Activated CD8-positive, alpha-beta memory T cell treated with anti-CD3 and anti-CD28 coated beads for 48 hours (primary cell): ENCODE data around the gene PRIM1.
"Not testable (repeated sequence)": the region's sequence is repeated elsewhere in the genome, so short reads cannot be mapped to it uniquely, and the experiment has no call there.

Experiments used
- DNase-seq, 3 experiments: peaks; one replicate each; pipeline ENCODE4 v3.0.0-alpha.2; 2020; ENCODE audit warnings: low read depth in 2 of 3, low spot score in 2 of 3

The PRIM1 gene

DNA sequence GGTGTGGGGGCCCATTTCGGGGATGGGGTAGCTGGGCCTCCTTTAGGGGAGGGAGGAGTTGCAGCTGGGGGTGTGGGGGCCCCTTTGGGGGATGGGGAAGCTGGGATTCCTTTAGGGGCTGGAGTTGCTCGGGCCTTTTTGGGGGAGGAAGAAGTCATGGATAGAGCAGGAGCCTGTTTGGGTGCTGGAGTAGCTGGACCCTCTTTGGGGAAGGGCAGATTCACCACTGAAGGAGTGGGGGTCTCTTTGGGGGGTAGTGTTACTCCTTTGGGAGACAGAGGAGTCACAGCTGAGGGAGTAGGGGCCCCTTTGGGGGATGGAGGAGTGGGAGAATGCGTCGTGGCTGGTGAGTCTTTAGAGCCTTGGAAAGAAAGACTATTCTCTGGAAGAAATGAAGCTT lies 33.5 kb downstream of the PRIM1 start:
- no peak for DNase-seq

DNA sequence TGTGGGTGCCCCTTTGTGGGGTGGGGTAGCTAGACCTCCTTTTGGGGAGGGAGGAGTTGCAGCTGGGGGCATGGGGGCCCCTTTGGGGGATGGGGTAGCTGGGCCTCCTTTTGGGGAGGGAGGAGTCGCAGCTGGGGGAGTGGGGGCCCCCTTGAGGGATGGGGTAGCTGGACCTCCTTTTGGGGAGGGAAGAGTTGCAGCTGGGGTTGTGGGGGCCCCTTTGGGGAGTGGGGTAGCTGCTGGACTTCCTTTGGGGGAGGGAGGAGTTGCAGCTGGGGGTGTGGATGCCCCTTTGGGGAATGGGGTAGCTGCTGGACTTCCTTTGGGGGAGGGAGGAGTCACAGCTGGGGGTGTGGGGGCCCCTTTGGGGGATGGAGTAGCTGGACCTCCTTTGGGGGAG lies 34.0 kb downstream of the PRIM1 start:
- DNase-seq: no peak

DNA sequence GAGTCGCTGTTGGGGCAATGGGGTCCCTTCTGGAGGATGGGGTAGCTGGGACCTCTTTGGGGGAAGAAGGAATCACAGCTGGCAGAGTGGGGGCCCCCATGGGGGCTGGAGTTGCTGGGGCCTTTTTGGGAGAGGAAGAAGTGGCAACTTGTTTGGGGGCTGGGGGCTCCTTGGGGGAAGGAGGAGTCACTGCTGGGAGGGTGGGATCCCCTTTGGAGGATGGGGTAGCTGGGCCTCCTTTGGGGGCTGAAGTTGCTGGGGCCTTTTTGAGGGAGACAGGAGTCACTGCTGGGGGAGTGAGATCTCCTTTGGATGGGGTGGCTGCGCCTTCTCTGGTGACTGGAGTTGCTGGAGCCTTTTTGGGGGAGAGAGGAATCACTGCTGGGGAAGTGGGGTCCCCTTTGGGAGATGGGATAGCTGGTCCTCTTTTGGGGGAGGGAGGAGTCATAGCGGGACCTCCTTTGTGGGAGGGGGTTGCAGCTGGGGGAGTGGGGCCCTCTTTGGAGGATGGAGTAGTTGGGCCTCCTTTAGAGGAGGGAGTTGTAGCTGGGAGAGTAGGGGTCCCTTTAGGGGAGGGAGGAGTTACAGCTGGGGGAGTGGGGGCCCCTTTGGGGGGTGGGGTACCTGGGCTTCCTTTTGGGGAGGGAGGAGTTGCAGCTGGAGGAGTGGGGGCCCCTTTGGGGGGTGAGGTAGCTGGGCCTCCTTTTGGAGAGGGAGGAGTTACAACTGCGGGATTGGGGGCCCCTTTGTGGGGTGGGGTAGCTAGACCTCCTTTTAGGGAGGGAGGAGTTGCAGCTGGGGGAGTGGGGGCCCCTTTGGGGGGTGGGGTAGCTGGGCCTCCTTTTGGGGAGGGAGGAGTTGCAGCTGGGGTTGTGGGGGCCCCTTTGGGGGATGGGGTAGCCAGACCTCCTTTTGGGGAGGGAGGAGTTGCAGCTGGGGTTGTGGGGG lies 34.9 kb downstream of the PRIM1 start:
- DNase-seq: no peak

DNA sequence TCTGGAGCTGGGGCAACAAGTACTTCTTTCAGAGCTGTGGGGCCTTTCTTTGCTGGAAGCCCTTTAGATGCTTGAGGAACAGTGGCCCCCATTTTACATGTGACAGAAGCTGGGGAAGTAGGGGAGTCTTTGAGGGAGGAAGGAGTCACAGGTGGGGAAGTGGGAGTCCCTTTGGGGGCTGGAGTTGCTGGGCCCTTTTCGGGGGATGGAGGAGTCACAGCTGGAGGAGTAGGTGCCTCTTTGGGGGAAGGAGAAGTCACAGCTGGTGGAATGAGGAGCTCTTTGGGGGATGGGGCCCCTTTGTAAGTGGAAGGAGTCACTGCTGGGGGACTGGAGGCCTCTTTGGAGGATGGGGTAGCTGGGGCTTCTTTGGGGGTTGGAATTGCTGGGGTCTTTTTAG lies 35.7 kb downstream of the PRIM1 start:
- no peak for DNase-seq

DNA sequence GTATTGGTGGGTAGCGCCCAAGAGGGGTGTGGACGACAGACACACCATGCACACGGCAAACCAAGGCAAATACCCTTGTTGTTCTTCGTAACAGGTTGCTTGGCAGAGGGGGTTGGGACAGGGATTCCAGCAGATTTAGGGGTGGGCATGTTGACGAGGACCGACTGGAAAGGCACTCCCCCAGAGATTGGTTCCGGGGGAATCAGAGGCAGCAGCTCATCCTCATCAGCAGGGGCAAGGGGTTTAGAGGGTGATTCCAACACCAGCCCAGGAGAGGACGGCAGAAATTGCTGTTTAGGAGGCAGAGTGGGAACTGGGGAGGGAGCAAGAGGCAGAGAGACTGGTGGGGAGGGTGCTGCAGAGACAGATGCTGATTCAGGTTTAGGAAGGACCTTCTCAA lies 36.3 kb downstream of the PRIM1 start:
- DNase-seq: no peak

DNA sequence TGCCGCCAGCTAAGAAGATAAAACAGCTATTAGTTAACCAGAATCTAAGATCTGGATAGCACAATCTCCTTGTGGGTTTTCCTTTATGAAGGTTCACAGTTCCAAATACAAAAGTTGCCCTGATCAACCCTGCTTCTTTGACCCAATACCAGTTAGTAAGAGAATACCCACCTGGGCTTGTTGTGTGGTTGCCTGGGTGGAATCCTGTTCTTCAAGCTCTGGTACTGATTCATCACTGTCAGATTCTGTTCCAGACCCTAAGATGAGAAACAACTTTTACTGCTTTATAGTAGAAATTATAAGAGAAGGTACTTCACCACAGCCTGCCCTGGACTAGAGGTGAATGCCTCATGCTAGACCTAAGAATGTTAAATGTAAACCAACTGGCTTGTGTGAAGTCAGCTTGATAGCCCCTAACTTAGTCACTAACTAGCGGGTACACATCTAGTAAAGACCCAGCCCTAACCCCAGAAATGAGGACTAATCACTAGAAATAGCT lies 37.6 kb downstream of the PRIM1 start:
- DNase-seq: no peak

DNA sequence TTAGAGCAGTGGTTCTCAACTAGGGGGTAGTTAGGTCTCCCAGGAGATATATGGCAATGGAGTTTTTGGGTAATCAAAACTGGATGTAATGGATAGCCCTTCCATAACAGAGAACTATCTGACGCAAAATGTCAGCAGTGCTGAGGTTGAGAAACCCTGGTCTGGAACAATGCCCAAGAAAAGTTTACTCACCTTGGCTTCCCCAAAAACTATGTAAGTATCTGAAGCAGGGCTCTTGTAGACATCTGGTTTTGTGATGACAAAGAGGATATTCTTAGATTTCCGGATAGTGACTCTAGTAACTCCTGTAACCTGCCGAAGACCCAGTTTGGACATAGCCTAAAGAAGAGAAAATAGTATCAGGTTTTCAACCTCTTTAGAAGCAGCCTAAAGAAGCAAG lies 38.8 kb downstream of the PRIM1 start:
- DNase-seq: no peak

DNA sequence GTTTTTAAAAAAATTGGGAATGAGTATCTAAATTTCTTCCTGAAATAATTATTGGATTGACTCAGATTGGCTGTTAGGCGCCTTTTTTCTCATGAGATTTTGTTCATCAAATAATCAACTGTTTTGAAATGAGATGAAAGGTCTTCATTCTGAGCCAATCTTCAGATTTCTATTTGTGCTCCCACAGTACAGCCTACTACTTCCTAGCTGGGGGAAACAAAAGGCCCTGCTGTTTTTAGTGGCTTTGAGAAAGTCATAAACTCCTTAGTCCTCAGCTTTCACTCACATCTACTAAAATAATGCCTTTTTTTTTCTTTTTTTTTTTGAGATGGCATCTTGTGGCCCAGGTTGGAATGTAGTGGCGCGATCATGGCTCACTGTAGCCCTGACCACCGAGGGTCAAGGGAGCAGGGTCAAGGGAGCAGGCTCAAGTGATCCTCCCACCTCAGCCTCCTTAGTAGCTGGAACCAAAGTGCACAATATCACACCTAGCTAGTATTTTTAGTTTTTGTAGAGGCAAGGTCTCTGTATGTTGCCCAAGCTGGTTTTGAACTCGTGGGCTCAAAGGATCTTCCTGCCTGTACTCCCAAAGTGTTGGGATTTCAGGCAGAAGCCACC lies 42.3 kb downstream of the PRIM1 start:
- no peak for DNase-seq

DNA sequence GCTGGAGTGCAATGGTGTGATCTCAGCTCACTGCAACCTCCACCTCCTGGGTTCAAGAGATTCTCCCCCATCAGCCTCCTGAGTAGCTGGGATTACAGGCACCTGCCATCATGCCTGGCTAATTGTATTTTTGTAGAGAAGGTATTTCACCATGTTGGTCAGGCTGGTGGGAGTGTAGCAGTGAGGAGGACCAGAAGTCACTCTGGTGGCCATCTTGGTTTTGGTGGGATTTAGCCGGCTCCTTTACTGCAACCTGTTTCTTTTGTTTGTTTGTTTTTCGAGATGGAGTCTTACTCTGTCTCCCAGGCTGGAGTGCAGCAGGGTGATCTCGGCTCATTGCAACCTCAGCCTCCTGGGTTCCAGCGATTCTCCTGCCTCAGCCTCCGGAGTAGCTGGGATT lies 47.6 kb downstream of the PRIM1 start:
- DNase-seq: not testable (repeated sequence)

DNA sequence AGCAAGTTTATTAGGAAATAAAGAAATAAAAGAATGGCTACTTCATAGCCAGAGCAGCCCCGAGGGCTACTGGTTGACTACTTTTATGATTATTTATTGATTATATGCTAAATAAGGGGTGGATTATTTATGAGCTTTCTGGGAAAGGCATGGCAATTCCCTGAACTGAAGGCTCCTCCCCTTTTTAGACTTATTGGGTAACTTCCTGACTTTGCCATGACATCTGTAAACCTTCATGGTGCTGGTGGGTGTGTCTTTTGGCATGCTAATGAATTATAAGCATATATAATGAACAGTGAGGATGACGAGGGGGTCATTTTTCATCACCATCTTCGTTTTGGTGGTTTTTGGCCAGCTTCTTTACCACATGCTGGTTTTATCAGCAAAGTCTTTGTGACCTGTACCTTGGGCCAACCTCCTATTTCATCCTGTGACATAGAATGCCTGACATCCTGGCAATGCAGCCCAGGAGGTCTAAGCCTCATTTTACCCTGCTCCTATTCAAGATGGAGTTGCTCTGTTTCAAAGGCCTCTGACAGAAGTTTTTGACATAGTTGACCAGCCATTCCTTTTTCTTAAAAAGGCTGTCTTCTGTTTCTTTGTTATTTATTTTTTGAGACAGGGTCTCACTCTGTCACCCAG lies 53.0 kb downstream of the PRIM1 start:
- no peak for DNase-seq

DNA sequence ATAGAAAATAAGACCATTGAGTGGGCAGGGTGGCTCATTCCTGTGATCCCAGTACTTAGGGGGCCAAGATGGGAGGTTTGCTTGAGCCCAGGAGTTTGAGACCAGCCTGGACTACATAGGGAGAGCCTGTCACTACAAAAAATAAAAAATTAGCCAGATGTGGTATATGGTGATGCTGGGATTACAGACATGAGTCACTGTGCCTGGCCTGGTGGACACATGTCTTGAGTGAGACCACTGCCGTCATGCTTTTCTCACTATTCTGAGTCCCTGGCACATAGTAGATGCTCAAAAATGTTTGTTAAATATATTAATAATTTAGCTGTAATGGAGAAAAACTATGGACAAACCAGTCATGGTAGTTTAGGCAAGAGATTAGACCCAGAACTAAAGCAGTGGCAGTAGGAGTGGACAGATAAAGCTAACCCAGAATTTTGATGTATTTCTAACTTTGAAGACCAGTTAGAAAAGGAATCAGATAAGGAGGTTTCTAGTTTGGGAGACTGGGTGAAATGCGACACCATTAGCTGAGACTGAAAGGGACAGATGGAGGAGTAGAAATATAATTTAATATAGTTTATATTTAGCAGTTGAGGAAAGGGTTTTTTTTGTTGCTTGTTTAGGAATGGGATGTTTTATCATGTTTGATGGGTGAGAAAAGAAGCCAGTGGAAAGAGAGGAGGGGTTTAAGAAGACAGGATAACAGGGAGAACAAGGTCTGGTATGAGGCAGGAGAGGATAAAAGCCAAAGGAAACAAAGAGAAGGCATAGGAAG lies 56.6 kb downstream of the PRIM1 start:
- DNase-seq: no peak

DNA sequence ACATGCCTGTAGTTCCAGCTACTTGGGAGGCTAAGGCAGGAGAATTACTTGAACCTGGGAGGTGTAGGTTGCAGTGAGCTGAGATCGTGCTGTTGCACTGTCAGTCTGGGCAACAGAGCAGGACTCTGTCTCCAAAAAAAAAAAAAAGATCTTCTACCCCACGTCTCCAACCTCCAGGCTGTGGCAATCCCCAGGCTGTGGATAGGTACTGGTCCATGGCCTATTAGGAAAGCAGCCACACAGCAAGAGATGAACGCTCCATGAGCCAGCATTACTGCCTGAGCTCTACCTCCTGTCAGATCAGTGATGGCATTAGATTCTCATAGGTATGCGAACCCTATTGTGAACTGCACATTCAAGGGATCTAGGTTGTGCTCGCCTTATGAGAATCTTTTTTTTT lies 58.0 kb downstream of the PRIM1 start:
- DNase-seq: no peak

DNA sequence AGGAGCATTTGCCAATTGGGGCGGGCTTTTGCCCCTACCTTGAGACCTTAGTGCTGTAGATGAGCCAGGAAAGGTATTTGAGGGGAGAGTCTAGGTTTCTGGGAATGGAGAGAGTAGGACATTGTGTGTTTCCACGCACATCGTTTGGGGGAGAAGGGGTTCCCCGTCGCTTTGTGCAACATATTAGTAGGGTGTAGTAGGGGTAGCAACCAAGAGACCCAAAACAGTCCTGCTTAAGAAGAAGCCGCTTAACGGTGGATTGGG lies 63.3 kb downstream of the PRIM1 start:
- DNase-seq: no peak

DNA sequence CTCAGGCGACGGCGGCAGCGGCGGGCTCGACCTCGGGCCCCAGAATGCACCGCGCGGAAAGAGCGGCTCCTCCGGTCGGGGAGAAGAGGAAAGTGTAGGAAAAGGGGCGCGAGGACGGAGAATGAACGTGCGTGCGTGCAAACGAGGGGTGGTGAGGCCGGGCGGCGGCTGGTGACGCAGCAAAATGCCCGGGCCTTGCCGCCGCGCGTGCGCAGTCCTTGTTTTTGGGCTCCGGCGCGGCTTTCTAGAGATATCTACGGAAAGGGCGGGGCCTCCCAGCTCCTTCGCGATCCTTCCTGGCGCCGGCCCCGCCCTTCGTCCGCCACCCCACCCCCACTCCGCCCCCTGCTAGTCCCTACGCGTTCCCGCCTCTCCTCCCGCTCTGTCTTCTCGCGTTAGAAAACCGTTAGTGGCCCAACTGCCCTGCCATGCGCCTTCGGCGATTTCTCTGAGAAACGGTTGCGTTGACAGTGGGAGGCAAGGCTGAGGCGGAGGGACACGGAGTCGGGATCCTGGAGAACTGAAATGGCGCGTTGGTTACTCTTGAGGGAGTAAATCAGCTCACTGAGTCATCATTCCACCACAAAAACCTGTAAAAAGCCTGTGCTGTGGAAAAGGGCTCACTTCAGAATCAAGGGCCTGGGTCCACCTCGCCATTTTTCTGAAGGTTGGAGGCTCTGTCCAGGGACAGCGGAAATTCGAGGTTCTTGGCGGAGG lies 63.8 kb downstream of the PRIM1 start, which contains the start of gene PTGES3:
PTGES3 (minus strand) TSS at position 156 of the 717 bp plus-strand sequence. CDS start 285 bp downstream, outside the sequence.
- peak; percentile 95 to 98 (median 98) for DNase-seq

DNA sequence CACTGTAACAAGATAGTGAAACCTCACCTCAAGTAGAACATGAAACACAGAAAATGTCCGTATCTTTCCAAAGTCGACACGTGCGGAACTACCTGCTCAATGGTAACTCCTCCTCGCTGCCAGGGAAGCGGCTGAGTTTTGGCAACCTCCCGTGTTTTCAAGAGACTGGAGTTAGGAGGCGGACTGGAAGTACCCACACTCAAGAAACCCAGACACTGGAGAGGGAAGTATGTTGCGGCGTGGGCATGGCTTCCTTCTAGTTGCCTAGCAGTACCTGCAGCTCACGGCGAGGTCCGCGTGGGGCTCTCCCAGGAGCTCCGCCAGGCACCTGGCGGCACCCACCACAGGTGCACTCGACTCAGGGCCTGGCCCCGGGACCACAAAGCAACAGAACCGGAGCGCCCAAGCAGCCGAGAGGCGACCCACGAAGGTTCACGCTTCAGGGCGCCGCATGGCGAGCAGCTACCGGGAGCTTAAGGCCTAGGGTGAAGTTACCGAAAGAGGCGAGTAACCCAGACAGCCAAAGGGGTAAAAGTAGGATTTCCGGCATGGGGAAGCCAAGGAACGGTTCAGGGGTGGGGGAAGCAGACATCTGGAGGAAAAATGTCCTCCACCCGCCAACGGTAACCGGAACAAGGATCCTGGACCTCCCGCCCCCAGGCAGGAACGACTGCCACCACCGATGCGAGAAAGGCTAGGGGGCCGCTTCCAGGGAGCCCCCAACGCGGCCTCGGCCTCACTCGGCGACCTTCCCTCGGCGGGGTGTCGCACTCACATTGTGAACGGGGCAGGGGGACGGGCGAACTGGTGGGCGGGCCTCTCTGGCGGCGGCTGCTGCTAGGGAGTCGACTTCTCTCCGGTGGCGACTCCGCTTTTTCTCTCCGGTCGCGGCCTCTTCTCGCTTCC lies 64.6 kb downstream of the PRIM1 start:
- peak in 1 of 3 experiments; percentile 30 for DNase-seq

DNA sequence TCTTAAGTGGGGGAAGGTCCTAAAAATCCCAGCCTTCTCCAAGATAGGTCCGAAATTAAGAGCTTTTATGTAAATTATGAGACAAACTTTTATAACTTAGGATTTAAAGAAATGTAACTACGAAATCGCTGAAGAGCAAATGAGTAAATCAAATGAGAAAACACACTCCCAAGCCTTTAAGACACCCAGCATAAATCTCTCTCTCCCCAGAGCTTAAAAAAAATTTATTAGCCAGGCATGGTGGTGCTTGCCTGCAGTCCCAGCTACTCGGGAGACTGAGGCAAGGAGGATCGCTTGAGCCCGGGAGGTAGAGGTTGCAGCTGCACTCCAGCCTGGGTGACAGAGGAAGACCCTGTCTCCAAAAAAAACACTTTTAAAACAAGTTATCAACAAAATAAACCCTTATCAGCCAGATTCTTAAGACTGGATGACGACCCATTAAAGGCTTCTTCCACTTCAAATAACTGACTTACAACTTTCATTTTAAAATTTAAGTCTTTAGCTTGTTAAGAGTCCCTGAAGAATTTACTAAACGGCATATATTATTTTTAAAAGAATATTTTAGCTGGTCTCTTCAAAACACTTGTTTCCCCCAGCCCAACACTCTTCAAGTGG lies 67.3 kb downstream of the PRIM1 start:
- no peak for DNase-seq

DNA sequence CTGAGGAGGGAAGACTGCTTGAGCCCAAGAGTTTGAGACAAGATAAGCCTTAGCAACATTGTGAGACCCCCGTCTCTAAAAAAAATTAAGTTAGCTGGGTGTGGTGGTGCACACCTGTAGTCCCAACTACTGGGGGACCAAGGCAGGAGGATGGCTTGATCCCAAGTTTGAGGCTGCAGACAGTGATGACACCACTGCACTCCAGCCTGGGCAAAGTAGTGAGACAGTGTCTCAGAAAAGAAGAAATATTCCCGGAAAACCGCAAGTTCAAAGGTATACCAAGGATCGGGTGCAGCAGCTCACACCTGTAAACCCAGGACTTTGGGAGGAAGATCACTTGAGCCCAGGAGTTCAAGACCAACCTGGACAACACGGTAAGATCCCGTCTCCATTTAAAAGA lies 69.8 kb downstream of the PRIM1 start:
- no peak for DNase-seq
